Lower leg skin (tissue), 3 donors: Measurements from ENCODE around the gene UBXN10.

Experiments
- POLR2A ChIP-seq, 2 donors: fragments of 450-650 bp; IDR thresholded peaks; one replicate each; pipeline ENCODE4 v1.6.1; 2016 to 2017; ENCODE audit warnings: antibody characterized with exemption in 2 of 2, mild to moderate bottlenecking in 1 of 2, moderate library complexity in 1 of 2
- TF ChIP-seq, protein P1 (sequence below), 3 donors: fragments of 450-650 bp; IDR thresholded peaks; one replicate each; pipeline ENCODE4 v1.5.1; 2016; ENCODE audit warnings: antibody characterized with exemption in 3 of 3, mild to moderate bottlenecking in 3 of 3, moderate library complexity in 2 of 3

DNA sequence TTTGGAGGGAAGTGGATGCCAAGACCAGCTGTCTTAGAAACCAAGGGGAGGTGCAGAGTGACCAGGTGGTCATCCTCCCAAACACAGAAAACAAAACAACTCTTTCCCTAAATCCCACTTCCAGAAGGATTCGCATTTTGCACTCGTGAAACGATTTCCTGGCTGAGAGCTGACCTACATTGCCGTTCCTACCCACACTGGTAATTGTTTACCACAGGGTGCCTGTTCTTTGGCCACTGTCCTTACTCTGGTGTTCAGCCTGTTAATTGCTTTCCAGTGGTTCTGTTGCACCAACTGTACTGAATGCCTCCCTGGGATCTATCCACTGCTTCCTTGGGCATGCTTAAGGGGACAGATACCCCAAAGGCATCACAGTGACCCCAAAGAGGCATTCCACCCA is 23.6 kb downstream of the UBXN10 start:
- TF ChIP-seq, protein P1, sequence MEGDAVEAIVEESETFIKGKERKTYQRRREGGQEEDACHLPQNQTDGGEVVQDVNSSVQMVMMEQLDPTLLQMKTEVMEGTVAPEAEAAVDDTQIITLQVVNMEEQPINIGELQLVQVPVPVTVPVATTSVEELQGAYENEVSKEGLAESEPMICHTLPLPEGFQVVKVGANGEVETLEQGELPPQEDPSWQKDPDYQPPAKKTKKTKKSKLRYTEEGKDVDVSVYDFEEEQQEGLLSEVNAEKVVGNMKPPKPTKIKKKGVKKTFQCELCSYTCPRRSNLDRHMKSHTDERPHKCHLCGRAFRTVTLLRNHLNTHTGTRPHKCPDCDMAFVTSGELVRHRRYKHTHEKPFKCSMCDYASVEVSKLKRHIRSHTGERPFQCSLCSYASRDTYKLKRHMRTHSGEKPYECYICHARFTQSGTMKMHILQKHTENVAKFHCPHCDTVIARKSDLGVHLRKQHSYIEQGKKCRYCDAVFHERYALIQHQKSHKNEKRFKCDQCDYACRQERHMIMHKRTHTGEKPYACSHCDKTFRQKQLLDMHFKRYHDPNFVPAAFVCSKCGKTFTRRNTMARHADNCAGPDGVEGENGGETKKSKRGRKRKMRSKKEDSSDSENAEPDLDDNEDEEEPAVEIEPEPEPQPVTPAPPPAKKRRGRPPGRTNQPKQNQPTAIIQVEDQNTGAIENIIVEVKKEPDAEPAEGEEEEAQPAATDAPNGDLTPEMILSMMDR (IDR thresholded peaks at IDR 0.05), result no peak
- TF ChIP-seq POLR2A (IDR thresholded peaks at IDR 0.05), result no peak
